GM12892 (cell line): ENCODE measurements around the gene SCAPER.

Source experiments
- POLR2A ChIP-seq: IDR thresholded peaks from 2 replicates; pipeline ENCODE4 v1.6.1; 2011; ENCODE audit warnings: low read depth, low read length, control low read depth
- POLR2AphosphoS5 ChIP-seq: IDR thresholded peaks from 2 replicates; pipeline ENCODE4 v1.6.1; 2011; ENCODE audit warnings: low read depth, low read length, control low read depth
- TAF1 ChIP-seq: IDR thresholded peaks from 2 replicates; pipeline ENCODE4 v1.6.1; 2011; ENCODE audit warnings: low read depth, mild to moderate bottlenecking, control low read depth, low read length, borderline replicate concordance

DNA sequence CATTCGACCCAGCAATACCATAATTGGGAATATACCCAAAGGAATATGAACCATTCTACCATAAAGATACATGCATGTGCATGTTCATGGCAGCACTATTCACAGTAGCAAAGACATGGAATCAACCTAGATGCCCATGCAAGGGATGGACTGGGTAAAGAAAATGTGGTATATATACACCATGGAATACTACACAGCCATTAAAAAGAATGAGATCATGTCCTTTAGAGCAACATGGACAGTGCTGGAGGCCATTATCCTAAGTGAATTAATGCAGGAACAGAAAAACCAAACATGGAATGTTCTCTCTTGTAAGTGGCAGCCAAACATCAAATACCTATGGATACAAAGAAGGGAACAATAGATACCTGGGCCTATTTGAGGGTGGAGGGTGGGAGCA, 601.2 kb downstream of the SCAPER start:
- TF ChIP-seq POLR2A (no peak), POLR2AphosphoS5 (no peak), TAF1 (no peak)
